NCI-H2029 (cell line): Measurements from ENCODE around the gene CLCN6.

Experiments
- DNase-seq: peaks from one replicate; lab custom pipeline; 2025; lab: John Stamatoyannopoulos, UW

CLCN6 gene

DNA sequence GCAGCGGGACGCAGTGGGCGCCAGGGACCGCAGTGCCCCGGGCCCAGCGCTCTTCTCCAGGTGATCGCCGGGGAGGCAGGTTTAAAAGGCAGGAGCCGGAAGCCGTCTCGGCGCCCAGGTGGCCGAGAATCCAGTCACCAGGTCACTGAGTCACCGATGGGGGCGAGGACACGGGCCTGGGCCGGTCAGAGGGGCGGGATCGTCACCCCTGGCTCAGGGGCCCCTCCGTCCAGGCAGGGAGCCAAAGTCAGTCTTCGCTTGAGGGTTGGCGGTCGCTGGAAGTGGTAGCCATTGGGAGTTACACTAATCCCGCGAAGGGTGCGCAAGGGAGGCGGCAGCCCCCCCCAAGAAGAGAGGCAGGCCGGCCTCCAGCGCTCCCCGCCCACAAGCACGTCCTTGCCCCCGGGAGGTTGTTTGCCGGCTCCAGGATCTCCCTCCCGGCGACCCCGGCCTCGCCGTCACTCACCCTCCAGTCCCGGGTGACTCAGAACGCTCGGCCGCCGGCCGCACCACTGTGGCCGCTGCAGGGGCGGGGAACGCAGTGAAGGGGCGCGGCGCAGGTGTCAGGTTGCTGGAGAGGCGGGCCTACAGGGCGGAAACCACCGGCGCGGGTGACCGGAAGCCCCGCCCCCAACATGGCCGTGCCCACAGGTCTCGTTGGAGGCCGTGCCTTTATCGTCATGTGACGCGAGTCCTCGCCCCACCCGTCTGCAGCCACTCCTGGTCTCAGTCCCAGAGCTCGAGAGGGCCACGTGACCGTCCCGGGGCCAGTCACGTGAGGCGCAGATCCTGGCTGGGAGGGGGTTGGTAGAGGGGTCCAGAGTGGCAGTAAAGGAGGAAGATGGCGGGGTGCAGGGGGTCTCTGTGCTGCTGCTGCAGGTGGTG, at the start of gene CLCN6, which contains the start of gene MTHFR:
TSS of gene CLCN6 (plus strand) at position 770 of the 885 bp plus-strand sequence. CDS start at position 842, 72 bp downstream.
TSS of gene MTHFR (minus strand) at position 543 of the 885 bp plus-strand sequence. CDS start 2,848 bp downstream, outside the sequence.
- DNase-seq: peak; percentile 98

DNA sequence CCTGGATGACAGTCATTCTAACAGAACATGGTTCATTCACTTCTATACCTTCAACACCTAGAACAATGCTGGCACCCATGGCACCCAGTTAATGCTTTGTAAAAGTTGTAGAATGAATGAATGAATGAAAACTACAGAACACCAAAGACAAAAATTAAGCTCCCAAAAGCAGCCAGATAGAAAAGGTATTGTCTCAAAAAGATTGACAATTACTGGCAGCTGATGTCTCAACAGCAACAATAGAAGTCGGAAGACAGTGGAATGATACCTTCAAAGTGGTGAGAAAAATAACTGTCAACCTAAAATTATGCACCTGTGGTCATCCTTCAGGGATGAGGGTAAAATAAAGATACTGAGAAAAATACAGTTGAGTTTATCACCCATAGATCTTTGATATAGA, 48.9 kb upstream of the CLCN6 start:
- no peak for DNase-seq

GRCh38 chr1:11759791-11760190, 46.2 kb upstream of the CLCN6 start:
- no peak for DNase-seq

GRCh38 chr1:11761285-11761684, 44.7 kb upstream of the CLCN6 start:
- DNase-seq: no peak

- DNase-seq: no peak
Measured at GRCh38 chr1:11761988-11762406, 44.0 kb upstream of the CLCN6 start, which contains the start of gene C1orf167. Gene C1orf167 (plus strand): TSS chr1:11762193. CDS start chr1:11764401, 2,208 bp downstream.

DNA sequence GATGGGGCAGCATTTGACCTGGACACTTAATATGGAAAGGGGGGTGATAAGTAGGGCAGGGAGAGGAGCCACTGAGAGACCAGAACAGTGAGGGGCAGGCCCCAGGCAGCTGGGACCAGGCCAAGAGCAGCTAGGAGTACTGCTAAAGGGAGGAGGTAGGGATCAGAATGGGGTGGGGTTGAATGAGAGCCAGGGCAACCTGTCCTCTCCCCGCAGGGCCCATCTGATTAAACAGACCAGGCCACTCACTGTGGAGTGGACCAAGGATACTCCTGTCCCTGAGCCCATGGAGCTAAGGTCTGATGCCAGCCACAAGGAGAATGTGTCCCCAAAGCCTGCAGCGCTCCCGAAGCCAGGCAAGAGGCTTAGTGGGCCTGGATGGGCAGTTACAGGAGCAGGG, 41.9 kb upstream of the CLCN6 start:
- no peak for DNase-seq

- no peak for DNase-seq
Measured at GRCh38 chr1:11764519-11764918, 41.5 kb upstream of the CLCN6 start.

- no peak for DNase-seq
Measured at GRCh38 chr1:11765661-11766428, 40.1 kb upstream of the CLCN6 start.

GRCh38 chr1:11766429-11766776, 39.6 kb upstream of the CLCN6 start:
- DNase-seq: no peak

DNA sequence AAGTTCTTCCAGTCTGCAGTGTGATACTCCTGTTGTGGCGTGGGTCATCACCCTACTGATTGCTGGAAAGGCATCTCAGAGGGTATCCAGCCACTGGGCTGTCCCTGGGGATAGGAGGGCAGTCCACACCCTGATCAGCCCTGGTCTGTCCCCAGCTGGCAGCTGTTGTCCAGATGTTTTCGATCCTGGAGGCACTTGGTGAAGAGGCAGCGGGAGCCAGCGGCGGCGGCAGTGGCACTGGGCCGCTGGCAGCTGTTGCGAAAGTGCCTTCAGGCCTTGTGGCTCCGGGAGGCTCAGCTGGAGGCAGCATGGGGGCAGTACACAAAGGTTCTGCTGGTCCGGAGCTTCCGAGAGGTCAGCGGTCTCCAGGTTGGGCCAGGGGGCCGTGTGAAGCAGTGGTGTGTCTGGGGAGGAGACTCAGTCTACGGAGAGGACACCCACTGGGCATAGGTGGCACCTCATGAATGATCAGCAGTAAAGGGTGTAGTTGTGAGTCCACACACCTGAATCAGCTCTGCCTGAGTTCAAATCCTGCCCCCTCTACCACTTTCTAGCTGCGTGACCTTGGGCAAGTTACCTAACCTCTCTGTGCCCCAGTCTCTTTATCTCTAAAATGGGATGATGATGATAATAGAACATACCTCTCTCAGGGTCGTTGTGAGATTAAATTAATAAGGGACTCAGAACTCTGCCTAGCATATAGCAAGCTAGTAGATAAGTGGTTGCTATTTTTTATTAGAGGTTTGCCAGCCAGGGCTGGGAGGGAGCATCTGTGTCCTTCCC, 37.9 kb upstream of the CLCN6 start:
- no peak for DNase-seq

DNA sequence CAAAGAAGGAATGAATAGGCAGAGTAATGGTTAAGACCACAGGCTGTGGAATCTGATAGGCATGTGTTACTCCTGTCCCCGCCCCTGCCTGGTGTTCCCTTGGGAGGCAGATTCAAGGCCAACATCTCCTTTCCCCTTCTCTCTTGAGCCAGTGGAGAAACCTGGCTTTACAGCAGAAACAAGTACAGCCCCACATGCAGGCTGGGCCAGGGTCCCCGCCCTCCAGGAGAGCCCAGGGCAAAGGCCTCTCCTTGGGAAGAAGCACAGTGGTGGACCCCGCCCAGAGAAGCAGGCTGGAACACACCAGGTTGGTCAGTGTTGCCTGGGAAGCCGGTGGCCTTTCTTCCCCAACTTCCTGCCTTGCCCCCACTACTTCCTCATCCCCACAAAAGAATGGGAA, 37.2 kb upstream of the CLCN6 start:
- no peak for DNase-seq

DNA sequence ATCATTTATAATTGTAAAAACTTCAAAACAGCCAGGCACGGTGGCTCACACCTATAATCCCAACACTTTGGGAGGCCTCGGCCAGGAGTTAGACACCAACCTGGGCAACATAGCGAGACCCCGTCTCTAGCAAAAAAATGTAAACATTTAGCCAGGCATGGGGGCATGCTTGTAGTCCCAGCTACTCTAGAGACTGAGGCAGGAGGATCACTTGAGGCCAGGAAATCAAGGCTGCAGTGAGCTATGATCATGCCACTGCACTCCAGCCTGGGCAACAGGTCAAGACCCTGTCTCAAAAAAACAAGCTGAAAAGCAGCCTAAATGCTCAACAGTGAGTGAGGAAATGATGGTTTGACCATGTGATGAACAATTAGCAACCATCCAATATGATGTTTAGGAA, 36.7 kb upstream of the CLCN6 start:
- DNase-seq: no peak

- no peak for DNase-seq
Measured at GRCh38 chr1:11770011-11770410, 36.0 kb upstream of the CLCN6 start.

GRCh38 chr1:11771481-11772043, 34.4 kb upstream of the CLCN6 start:
- DNase-seq: no peak

- DNase-seq: no peak
Measured at GRCh38 chr1:11772458-11772857, 33.5 kb upstream of the CLCN6 start.

DNA sequence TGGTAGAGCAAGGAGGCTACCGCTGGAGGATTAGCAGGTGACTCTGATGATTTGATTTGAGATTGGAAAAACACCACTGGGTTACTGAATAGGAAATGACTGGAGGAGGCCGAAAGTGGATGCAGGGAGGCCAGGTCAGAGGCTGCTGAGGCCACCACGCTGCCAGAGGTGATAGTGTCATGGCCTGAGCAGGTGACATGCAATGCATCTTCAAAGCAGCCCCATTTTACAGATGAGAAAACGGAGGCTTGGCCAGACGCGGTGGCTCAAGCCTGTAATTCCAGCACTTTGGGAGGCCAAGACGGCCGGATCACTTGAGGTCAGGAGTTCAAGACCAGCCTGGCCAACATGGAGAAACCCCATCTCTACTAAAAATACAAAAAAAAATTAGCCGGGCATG, 31.2 kb upstream of the CLCN6 start:
- no peak for DNase-seq

DNA sequence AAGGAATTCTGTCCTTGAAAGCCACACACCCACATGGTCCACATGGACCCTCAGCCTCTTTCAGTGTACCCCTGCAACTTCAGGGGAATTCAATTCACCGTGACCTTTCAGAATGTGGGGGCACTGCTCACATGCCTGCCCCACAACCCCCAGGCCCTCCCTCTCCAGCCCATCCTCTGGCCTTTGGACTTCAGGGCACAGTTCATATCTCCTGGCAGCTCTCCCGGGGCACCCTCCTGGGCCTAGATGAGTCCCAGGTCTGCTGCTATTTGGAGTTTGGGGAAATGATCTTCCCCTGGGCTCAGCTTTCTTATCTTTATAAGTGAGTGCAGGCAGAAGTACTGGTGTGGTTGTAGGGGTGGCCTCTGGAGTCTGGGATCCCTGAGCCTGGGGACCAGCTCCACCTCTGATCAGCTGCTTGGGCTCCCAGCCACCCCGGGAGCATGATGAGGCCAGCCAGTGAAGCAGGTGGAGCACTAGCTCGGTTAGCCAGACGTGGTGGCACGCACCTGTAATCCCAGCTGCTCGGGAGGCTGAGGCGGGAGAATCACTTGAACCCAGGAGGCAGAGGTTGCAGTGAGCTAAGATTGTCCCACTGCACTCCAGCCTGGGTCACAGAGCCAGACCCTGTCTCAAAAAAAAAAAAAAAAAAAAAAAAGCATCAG, 28.2 kb upstream of the CLCN6 start:
- no peak for DNase-seq

GRCh38 chr1:11778336-11778735, 27.7 kb upstream of the CLCN6 start:
- no peak for DNase-seq

DNA sequence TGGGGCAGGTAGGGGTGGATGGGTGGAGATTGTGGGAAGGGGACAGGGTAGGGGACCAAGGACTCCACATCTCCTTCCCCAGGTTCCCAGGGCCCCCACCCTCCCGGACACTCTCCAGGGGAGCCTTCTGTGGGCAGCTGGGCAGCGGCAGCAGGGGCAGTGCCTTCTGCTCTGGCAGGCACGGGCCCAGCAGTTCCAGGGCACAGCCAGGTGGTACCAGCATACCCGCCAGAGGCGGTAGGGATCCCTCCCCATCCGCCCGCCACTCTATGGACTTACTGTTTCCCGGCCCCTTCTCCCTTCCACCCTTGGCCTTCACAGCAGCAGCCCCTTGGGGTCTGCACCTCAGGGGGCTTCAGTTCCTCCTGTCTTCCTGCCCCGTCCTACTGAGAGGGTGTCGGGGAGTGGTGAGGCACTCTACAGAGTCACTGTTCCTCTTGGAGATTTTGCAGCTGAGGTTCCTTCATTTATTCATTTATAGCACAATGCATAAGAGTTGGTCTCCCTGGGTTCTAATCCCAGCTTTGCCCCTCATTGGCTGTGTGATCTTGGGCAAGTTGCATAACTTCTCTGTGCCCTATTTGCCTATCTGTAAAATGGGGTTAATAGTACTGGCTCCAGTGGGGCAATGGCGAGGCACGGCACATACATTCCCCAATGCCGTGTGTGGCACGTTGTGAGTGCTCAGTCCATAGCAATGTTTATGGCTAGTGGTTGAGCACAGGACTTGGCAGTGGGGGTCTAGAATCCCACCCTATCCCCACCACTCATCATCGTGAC, 27.0 kb upstream of the CLCN6 start:
- DNase-seq: no peak

DNA sequence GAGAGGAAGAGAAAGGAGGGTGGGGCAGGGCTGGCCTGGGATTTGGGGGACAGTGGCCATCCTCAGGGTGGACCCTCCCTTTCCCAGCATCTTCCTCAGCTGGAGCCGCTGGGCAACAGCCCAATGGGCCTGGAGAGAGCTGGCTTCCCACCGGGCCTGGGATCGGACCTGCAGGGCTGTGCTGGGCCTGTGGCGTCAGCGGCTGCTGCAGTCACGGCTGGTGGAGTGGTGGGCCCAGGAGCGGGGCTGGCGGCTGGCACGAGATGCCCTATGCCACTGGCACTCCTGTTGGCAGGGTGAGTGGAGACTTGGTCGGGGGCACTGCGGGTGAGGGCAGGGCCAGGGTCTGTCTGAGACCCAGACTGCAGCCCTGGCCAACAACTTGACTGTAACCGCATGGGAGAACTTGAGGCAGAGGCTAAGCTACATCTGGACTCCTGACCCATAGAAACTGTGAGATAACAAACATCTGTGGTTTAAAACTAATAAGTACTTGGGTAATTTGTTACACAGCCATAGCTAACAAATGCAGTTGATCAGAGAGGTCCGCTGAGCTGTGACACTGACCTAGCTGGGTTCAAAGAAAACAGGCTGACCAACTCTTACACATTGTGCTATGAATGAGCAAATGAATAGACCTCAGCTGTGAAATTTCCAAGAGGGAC, 26.1 kb upstream of the CLCN6 start:
- DNase-seq: no peak
